Keratinocyte (primary cell): Measurements from ENCODE around the gene NXF2. TPM values are rescaled to one million over a fixed set of nuclear protein-coding genes. Genes with fewer than 3 reads are reported as not detected.
"Not testable (repeated sequence)": the region's sequence is repeated elsewhere in the genome, so short reads cannot be mapped to it uniquely, and the experiment has no call there.

Experiments
- DNase-seq: peaks from one replicate; pipeline ENCODE4 v3.0.0-alpha.2; 2011; ENCODE audit warnings: low read depth, missing footprints, low spot score
- FAIRE-seq: peaks from 2 replicates; lab custom pipeline; 2011; peaks lifted over from hg19 to GRCh38; lab: Jason Lieb, UNC
- H2AFZ ChIP-seq: 2 replicates; pipeline ENCODE4 v1.6.0; 2012; ENCODE audit warnings: low read length, control low read depth, inconsistent platforms; ENCODE audit not compliant: control insufficient read depth
- H3K27ac ChIP-seq: 2 replicates; pipeline ENCODE4 v1.5.1; 2011; ENCODE audit warnings: low read length; ENCODE audit not compliant: control insufficient read depth, insufficient read depth
- H3K27me3 ChIP-seq: 3 replicates; pipeline ENCODE4 v1.6.0; 2011; ENCODE audit warnings: low read length; ENCODE audit not compliant: control insufficient read depth, insufficient read depth; ENCODE audit errors: extremely low read depth
- H3K36me3 ChIP-seq, 2 experiments: 2 replicates in 1 of 2; 3 replicates in 1 of 2; pipeline ENCODE4 v1.5.1; 2011; ENCODE audit warnings: low read length in 2 of 2, mild to moderate bottlenecking in 1 of 2; ENCODE audit not compliant: control insufficient read depth in 2 of 2, insufficient read depth in 2 of 2; ENCODE audit errors: extremely low read depth in 1 of 2
- H3K4me1 ChIP-seq: 3 replicates; pipeline ENCODE4 v1.5.1; 2011; ENCODE audit warnings: low read length; ENCODE audit not compliant: control insufficient read depth, insufficient read depth; ENCODE audit errors: extremely low read depth
- H3K4me2 ChIP-seq: 3 replicates; pipeline ENCODE4 v1.6.0; 2011; ENCODE audit warnings: low read depth, low read length; ENCODE audit not compliant: control insufficient read depth, insufficient read depth; ENCODE audit errors: extremely low read depth
- H3K4me3 ChIP-seq, 3 experiments: fragments of 200-600 bp in 1 of 3; sonication (generic) in 1 of 3; 2 replicates in 2 of 3; 3 replicates in 1 of 3; pipeline ENCODE4 v1.5.1; 2011 to 2016; ENCODE audit warnings: low read length in 3 of 3, mild to moderate bottlenecking in 3 of 3, control low read depth in 2 of 3, inconsistent platforms in 1 of 3, low read depth in 1 of 3, mixed read lengths in 1 of 3, mixed run types in 1 of 3, moderate library complexity in 1 of 3; ENCODE audit not compliant: control insufficient read depth in 2 of 3, insufficient read depth in 2 of 3; ENCODE audit errors: extremely low read depth in 1 of 3
- H3K79me2 ChIP-seq: 2 replicates; pipeline ENCODE4 v1.6.0; 2012; ENCODE audit warnings: low read length; ENCODE audit not compliant: control insufficient read depth, insufficient read depth
- H3K9ac ChIP-seq: 3 replicates; pipeline ENCODE4 v1.6.0; 2011; ENCODE audit warnings: low read length; ENCODE audit not compliant: control insufficient read depth, insufficient read depth; ENCODE audit errors: extremely low read depth
- H3K9me1 ChIP-seq: 3 replicates; pipeline ENCODE4 v1.6.0; 2011; ENCODE audit warnings: low read length; ENCODE audit not compliant: control insufficient read depth, insufficient read depth; ENCODE audit errors: extremely low read depth
- H3K9me3 ChIP-seq: 2 replicates; pipeline ENCODE4 v1.5.1; 2012; ENCODE audit warnings: low read depth, low read length; ENCODE audit not compliant: control insufficient read depth
- H4K20me1 ChIP-seq: 3 replicates; pipeline ENCODE4 v1.6.0; 2011; ENCODE audit warnings: low read length; ENCODE audit not compliant: control insufficient read depth, insufficient read depth; ENCODE audit errors: extremely low read depth
- dilution Hi-C: fragments of 300-500 bp; cut with MboI; formaldehyde crosslinking; loops from one replicate; pipeline ENCODE4 v1.7.0; 2020; ENCODE audit warnings: low sequenced_read_pairs; ENCODE audit not compliant: extremely low pct_ligation_motif_present
- polyA minus RNA-seq, 3 experiments: library from RNA; depleted of rRNA, polyadenylated mRNA; stranded (reverse); fragments of >200 nt; gene quantifications; 1 replicate in 1 of 3; 2 replicates in 1 of 3; 3 replicates in 1 of 3; pipeline ENCODE4 v1.2.3, GENCODE V29; 2011
- polyA plus RNA-seq, 5 experiments: library from polyadenylated mRNA; depleted of rRNA in 3 of 5; stranded (reverse) in 3 of 5; stranded (forward) in 1 of 5; unstranded in 1 of 5; fragments of >200 nt; gene quantifications; 1 replicate in 1 of 5; 2 replicates in 3 of 5; 3 replicates in 1 of 5; pipeline versions ENCODE4 v1.2.1 to v1.2.3, GENCODE V29; 2011 to 2012; ENCODE audit warnings: missing spikeins in 2 of 5, low read depth in 1 of 5, low replicate concordance in 1 of 5

Gene NXF2, protein sequence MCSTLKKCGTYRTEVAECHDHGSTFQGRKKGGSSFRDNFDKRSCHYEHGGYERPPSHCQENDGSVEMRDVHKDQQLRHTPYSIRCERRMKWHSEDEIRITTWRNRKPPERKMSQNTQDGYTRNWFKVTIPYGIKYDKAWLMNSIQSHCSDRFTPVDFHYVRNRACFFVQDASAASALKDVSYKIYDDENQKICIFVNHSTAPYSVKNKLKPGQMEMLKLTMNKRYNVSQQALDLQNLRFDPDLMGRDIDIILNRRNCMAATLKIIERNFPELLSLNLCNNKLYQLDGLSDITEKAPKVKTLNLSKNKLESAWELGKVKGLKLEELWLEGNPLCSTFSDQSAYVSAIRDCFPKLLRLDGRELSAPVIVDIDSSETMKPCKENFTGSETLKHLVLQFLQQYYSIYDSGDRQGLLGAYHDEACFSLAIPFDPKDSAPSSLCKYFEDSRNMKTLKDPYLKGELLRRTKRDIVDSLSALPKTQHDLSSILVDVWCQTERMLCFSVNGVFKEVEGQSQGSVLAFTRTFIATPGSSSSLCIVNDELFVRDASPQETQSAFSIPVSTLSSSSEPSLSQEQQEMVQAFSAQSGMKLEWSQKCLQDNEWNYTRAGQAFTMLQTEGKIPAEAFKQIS
- polyA plus RNA-seq (not detected in 3 replicates), polyA minus RNA-seq (not detected in 3 replicates)
- not detected for polyA plus RNA-seq (2011; ENCODE audit: low read depth)
- not detected in 2 replicates for polyA plus RNA-seq (2011; cell fraction: cytosol; rRNA removed)
- polyA plus RNA-seq (2011; cell fraction: nucleus; rRNA removed), result not detected in 2 replicates
- not detected in 2 replicates for polyA plus RNA-seq (2012; ENCODE audit: low replicate concordance)
- not detected for polyA minus RNA-seq (2011; cell fraction: cytosol; rRNA and poly(A)+ RNA removed)
- polyA minus RNA-seq (2011; cell fraction: nucleus; rRNA and poly(A)+ RNA removed), result not detected in 2 replicates

DNA sequence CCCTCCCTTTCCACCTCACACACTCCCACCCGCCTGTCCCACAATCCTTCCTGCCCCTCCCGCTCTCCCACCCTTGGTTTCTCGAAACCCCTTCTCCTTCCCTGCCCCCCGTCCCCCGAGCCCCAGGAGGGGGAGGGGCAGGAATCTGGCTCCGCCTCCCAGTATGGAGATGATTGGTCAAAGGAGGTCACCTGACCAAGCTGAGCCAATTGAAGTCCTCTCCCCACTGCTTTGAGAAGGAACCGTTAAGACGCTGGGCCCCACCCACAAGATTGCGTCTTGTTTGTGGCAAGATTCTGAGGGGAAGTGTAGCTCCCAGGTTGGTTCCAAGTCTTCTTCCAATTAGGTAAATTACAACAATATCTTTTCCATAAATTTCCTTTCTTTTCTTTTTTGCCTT is at the start of gene NXF2:
TSS of gene NXF2 (plus strand) at position 275 of the 400 bp plus-strand sequence. CDS start 59,912 bp downstream, outside the sequence.
- H3K9me1 ChIP-seq, H3K36me3 ChIP-seq, H3K79me2 ChIP-seq, DNase-seq, H2AFZ ChIP-seq, H4K20me1 ChIP-seq, dilution Hi-C loops, H3K9ac ChIP-seq, H3K4me2 ChIP-seq, H3K4me3 ChIP-seq, FAIRE-seq, H3K27ac ChIP-seq, H3K9me3 ChIP-seq, H3K4me1 ChIP-seq, H3K27me3 ChIP-seq: not testable (repeated sequence)

DNA sequence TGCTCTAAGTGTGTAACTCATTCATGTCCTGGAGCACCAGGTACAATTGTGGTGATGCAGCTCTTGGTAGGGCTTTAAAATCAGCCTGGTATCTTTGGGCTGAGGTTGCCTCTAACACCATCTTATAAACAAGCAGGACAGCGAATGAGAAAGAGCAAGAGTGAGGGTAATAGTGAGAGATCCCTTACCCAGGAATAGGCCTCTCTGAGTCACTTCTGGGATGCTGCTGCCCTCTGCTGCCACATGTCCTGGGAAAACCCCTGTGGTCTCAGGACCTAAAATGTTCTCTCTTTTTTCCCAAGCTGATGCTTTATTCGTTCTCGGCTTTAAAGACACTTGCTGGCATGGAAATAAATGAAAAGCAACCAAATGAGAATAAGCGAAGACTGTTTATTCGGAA is 39.0 kb upstream of the NXF2 start:
- H3K27me3 ChIP-seq, dilution Hi-C loops, H3K9me1 ChIP-seq, H4K20me1 ChIP-seq, H3K9me3 ChIP-seq, H3K27ac ChIP-seq, FAIRE-seq, H3K9ac ChIP-seq, H3K36me3 ChIP-seq, H3K79me2 ChIP-seq, H3K4me2 ChIP-seq, H3K4me1 ChIP-seq, H2AFZ ChIP-seq, DNase-seq, H3K4me3 ChIP-seq: not testable (repeated sequence)

DNA sequence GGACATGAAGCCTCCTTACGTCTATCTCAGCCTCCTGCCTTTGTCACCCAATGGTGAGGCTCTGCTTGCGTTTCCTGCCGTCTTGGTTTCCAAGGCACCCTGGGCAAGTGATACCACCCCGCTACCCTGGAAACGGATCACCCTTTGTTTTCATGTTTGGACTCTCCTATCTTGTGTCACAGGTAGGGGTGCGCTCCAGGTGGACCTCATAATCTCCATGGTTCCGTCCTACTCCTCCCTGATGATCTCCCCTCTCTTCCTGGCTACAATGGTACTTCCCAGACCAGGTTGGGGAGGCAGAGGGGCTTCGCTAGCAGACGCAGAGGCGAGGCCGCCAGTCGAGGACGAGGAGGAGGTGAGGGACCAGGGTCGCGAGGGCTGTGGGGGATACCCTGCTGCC is 32.0 kb upstream of the NXF2 start, which contains the start of gene TCP11X1:
TSS of gene TCP11X1 (plus strand) at position 316 of the 400 bp plus-strand sequence.
- FAIRE-seq, H2AFZ ChIP-seq, dilution Hi-C loops: not testable (repeated sequence)

DNA sequence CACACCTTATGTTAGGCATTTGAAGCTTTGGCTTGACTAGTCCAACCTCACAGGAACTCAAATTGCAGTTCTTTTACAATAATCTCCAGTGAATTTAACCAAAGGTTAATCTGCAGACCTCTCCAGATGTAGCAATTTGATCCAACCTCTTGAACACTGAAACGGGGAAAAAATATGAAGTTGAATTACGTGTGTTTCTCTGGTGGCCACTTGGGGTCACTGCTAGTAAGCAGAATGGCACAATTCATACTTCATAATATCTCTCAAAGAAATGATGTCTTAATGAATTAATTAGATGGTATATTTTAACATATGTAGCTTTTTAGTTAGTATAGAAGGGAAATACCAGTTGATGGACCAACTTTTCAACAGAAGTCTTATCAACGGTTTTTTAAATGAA is 30.5 kb upstream of the NXF2 start:
- H3K27ac ChIP-seq, H3K27me3 ChIP-seq, H3K4me3 ChIP-seq, H3K9me3 ChIP-seq, H4K20me1 ChIP-seq, DNase-seq, H2AFZ ChIP-seq, H3K79me2 ChIP-seq, H3K9me1 ChIP-seq, H3K36me3 ChIP-seq, H3K4me1 ChIP-seq, dilution Hi-C loops, H3K9ac ChIP-seq, H3K4me2 ChIP-seq, FAIRE-seq: not testable (repeated sequence)

More for the DNA sequence above, 32.0 kb upstream of the NXF2 start, which contains the start of gene TCP11X1:
- not testable (repeated sequence) for H3K9me3 ChIP-seq, H3K9me1 ChIP-seq, H3K4me1 ChIP-seq, H3K4me2 ChIP-seq, DNase-seq, H4K20me1 ChIP-seq, H3K9ac ChIP-seq, H3K27ac ChIP-seq, H3K27me3 ChIP-seq, H3K4me3 ChIP-seq, H3K36me3 ChIP-seq, H3K79me2 ChIP-seq
